Measurements from ENCODE around the gene RABAC1. TPM values are rescaled to one million over a fixed set of nuclear protein-coding genes. Genes with fewer than 3 reads are reported as not detected.
"Not testable (repeated sequence)": the region's sequence is repeated elsewhere in the genome, so short reads cannot be mapped to it uniquely, and the experiment has no call there.

Gene RABAC1
- total and polyA plus RNA-seq, 3 experiments from 2014 or later: 74.7 to 220 (median 83.3) TPM

DNA sequence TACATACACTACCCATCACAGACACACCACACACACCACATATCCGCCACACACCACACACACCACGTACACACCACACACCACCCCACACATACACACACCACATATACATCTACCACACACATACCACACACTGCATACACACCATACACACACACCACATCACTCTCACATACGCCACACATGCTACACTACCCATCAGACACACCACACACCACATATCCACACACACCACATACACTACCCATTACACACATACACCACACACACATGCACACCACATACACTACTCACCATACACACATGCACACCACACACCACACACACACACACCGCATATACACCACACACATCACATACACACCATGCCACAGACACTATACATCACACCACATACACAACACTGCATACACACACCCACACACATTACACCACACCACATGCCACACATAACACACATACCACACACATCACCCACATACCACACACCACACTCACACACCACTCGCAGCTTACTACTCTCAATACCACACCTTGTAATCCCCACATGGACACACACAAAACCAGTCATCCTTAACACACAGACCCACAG, 40.4 kb downstream of the RABAC1 start:
- Mint-ChIP-seq H3K4me3 (no peak overlapping the region), H3K27me3 (peaks cover 15 to 21% of the 10 kb centered on the region in 2 donors)

DNA sequence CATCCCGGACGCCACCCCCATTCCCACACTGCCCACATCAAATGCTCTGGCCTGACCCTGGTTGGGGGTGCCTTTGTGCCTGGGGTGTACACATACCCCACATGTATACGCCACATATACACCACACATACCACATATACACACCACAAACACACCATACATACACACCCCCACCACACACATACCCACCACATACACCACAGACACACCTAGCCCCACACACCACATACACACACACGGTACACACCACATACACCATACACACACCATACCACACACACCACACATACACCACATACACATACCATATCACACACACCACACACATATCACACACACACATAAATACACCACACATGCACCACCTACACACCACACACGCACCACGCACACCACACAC, 41.0 kb downstream of the RABAC1 start:
- no peak overlapping the region for H3K27ac Mint-ChIP-seq
- Histone ChIP-seq H3K27ac (ENCODE audit: low read depth, low read length) (no peak overlapping the region), H3K4me1 (ENCODE audit: insufficient read depth, low read length) (peaks cover 42% of the 10 kb centered on the region), H3K27me3 (ENCODE audit: insufficient read depth, low read length, poor library complexity, severe bottlenecking) (peaks cover 36% of the 10 kb centered on the region), H3K36me3 (ENCODE audit: insufficient read depth, low read length) (no peaks in the 10 kb centered on the region), H3K4me3 (ENCODE audit: low read length) (no peak overlapping the region), H3K9me3 (ENCODE audit: low read length) (no peaks in the 10 kb centered on the region)
- no peak for DNase-seq
- peaks cover 15 to 25% (median 15%) of the 10 kb centered on the region in 3 donors for H3K4me1 Mint-ChIP-seq
- H3K9me3 Mint-ChIP-seq: no peaks in the 10 kb centered on the region
- H3K27me3 Mint-ChIP-seq: peaks cover 15 to 20% of the 10 kb centered on the region in 2 donors
- no peaks in the 10 kb centered on the region for H3K36me3 Mint-ChIP-seq
- ChIA-PET CTCF (no interaction called here), POLR2A (no interaction called here)
- H3K4me3 Mint-ChIP-seq: no peak overlapping the region

More for the DNA sequence above, 40.4 kb downstream of the RABAC1 start:
- H3K4me1 ChIP-seq (ENCODE audit: insufficient read depth, low read length): peaks cover 36% of the 10 kb centered on the region
- no peak overlapping the region for H3K27ac ChIP-seq (ENCODE audit: low read depth, low read length)
- H3K36me3 Mint-ChIP-seq: no peaks in the 10 kb centered on the region
- H3K27me3 ChIP-seq (ENCODE audit: insufficient read depth, low read length, poor library complexity, severe bottlenecking): peaks cover 30% of the 10 kb centered on the region
- POLR2A ChIA-PET: no interaction called here
- H3K9me3 ChIP-seq (ENCODE audit: low read length): no peaks in the 10 kb centered on the region
- CTCF ChIA-PET: interaction anchor here (1.3 kb wide), 1 partner anchor 15 kb away, joined by 4 read pairs; no protein-coding TSS in a partner anchor
- H3K4me3 ChIP-seq (ENCODE audit: low read length): no peak overlapping the region
- DNase-seq: no peak
- no peak overlapping the region for H3K27ac Mint-ChIP-seq
- H3K36me3 ChIP-seq (ENCODE audit: insufficient read depth, low read length): no peaks in the 10 kb centered on the region
- H3K9me3 Mint-ChIP-seq: no peaks in the 10 kb centered on the region
- peaks cover 14 to 22% (median 16%) of the 10 kb centered on the region in 3 donors for H3K4me1 Mint-ChIP-seq

DNA sequence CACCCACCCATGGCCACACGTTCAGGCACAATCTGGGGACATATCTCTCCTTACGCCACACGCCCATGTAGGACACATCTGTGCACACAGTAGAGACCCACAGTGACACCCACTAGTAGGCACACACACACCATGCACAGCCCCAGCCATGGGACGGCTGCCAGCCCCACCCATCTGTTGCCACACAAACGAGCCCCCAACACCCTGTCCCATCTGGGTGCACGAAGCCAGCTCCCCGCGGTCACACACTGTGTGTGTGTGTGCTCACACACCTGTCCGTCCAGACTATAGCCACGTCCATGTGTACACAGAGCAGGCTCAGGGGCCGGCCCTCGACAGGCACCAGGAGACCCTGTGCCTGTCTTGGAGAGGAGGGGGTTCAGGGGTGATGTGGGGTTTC, 41.4 kb downstream of the RABAC1 start:
- Mint-ChIP-seq H3K4me1 (peaks cover 15 to 27% (median 15%) of the 10 kb centered on the region in 3 donors), H3K4me3 (no peak overlapping the region), H3K27ac (no peak overlapping the region), H3K36me3 (no peaks in the 10 kb centered on the region), H3K27me3 (peaks cover 15 to 18% of the 10 kb centered on the region in 2 donors), H3K9me3 (no peaks in the 10 kb centered on the region)
- ChIA-PET POLR2A (no interaction called here), CTCF (no interaction called here)
- H3K4me3 ChIP-seq (ENCODE audit: low read length): no peak overlapping the region
- no peaks in the 10 kb centered on the region for H3K9me3 ChIP-seq (ENCODE audit: low read length)
- peaks cover 42% of the 10 kb centered on the region for H3K4me1 ChIP-seq (ENCODE audit: insufficient read depth, low read length)
- no peak for DNase-seq
- H3K27ac ChIP-seq (ENCODE audit: low read depth, low read length): no peak overlapping the region
- no peaks in the 10 kb centered on the region for H3K36me3 ChIP-seq (ENCODE audit: insufficient read depth, low read length)
- H3K27me3 ChIP-seq (ENCODE audit: insufficient read depth, low read length, poor library complexity, severe bottlenecking): peaks cover 36% of the 10 kb centered on the region

DNA sequence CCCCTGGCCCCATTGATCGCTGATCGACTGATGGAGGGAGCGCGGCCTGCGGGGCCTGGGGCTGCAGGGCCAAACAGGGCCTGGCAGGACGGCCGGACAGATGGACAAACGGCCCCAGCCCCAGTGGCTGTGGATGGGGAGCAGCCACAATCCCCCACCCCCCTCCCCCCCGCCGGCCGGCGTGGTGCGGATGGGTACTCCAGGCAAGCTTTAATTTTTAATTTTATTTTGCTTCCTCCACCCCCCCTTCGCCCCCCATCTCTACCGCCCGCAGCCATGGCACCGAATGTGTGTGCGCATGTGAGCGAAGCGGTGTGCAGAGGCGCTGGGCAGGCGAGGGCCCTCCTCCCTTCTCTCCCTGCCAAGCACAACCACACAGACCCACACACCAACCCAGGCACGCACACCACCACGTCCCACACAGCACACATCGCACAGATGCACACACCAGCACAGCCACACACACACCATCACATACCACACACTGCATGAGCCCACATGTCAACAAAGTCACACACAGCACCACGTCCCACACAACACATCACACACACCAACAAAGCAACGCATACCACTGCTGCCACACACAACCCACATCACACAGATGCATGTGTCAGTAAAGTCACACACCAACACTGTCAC, 43.2 kb downstream of the RABAC1 start:
- H3K4me1 ChIP-seq (ENCODE audit: insufficient read depth, low read length): peaks cover 51% of the 10 kb centered on the region
- Mint-ChIP-seq H3K4me1 (peaks cover 24 to 35% (median 29%) of the 10 kb centered on the region in 3 donors), H3K4me3 (no peak overlapping the region), H3K27ac (no peak overlapping the region), H3K36me3 (no peaks in the 10 kb centered on the region), H3K9me3 (no peaks in the 10 kb centered on the region), H3K27me3 (peaks cover 8 to 19% of the 10 kb centered on the region in 2 donors)
- ChIA-PET POLR2A (interaction anchor here (0.6 kb wide), 1 partner anchor 42 kb away, joined by 4 read pairs; no protein-coding TSS in a partner anchor), CTCF (no interaction called here)
- H3K9me3 ChIP-seq (ENCODE audit: low read length): no peaks in the 10 kb centered on the region
- DNase-seq: no peak
- peak overlapping the region; percentile 25 for H3K4me3 ChIP-seq (ENCODE audit: low read length)
- H3K36me3 ChIP-seq (ENCODE audit: insufficient read depth, low read length): no peaks in the 10 kb centered on the region
- no peak overlapping the region for H3K27ac ChIP-seq (ENCODE audit: low read depth, low read length)
- peaks cover 36% of the 10 kb centered on the region for H3K27me3 ChIP-seq (ENCODE audit: insufficient read depth, low read length, poor library complexity, severe bottlenecking)

DNA sequence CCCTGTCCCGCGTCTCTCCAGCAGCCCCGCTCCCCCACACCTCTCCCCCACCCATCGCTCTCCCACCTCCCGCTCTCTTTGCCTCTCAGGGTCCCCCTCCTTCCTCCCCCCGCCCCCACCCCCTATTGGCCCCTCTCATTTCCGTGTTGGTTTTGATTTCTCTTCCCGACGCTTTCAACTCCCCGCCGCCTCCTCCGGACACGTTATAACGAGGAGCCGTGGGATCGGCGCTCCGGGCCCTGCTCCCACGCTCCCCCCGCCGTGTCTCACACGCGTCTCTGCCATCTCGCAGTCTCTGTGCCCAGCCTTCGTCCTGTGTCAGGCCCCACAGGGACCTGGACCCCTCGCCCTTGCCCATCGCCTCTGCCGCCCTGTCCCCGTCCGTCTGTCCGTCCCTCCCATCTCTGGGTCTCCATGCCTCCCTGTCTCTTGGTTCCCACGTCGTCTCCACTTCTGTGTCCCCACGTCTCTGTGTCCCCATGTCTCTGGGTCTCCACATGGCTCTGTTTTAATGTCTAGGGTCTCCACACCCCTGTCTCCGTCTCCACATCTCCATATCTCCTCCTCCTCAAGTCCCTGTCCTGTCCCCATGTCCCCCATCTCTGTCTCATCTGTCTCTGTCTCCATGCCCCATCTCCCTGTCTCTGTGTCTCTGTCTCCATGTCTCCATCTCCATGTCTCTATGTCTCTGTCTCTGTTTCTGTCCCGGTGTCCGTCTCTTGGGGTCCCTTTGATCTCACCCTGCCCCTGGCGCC, 43.9 kb downstream of the RABAC1 start:
- peak overlapping the region in 1 of 7 donors; percentile 30 for H3K4me3 Mint-ChIP-seq
- DNase-seq: no peak
- no peak overlapping the region for H3K27ac Mint-ChIP-seq
- ChIA-PET POLR2A (no interaction called here), CTCF (no interaction called here)
- Histone ChIP-seq H3K27ac (ENCODE audit: low read depth, low read length) (no peak overlapping the region), H3K27me3 (ENCODE audit: insufficient read depth, low read length, poor library complexity, severe bottlenecking) (peaks cover 36% of the 10 kb centered on the region), H3K9me3 (ENCODE audit: low read length) (no peaks in the 10 kb centered on the region), H3K4me3 (ENCODE audit: low read length) (peak overlapping the region; percentile 25), H3K4me1 (ENCODE audit: insufficient read depth, low read length) (peaks cover 55% of the 10 kb centered on the region), H3K36me3 (ENCODE audit: insufficient read depth, low read length) (no peaks in the 10 kb centered on the region)
- peaks cover 8 to 19% of the 10 kb centered on the region in 2 donors for H3K27me3 Mint-ChIP-seq
- H3K36me3 Mint-ChIP-seq: no peaks in the 10 kb centered on the region
- no peaks in the 10 kb centered on the region for H3K9me3 Mint-ChIP-seq
- H3K4me1 Mint-ChIP-seq: peaks cover 31 to 42% (median 35%) of the 10 kb centered on the region in 3 donors

DNA sequence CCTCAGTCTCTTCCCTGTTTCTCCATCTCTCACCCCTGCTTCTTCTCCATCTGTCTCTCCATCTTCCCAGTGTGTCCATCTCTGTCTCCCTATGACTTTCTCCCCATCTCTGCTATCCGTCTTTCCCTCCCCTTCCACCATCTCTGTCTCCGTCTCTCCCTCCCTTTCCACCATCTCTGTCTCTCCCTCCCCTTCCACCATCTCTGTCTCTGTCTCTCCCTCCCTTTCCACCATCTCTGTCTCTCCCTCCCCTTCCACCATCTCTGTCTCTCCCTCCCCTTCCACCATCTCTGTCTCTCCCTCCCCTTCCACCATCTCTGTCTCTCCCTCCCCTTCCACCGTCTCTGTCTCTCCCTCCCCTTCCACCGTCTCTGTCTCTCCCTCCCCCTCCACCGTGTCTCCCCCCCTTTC, 44.7 kb downstream of the RABAC1 start:
- POLR2A ChIA-PET; H3K9me3 Mint-ChIP-seq; CTCF ChIA-PET; H3K36me3 ChIP-seq (ENCODE audit: insufficient read depth, low read length); DNase-seq; H3K27ac ChIP-seq (ENCODE audit: low read depth, low read length); H3K36me3 Mint-ChIP-seq; H3K4me3 ChIP-seq (ENCODE audit: low read length); H3K9me3 ChIP-seq (ENCODE audit: low read length): not testable (repeated sequence)
- H3K27me3 ChIP-seq (ENCODE audit: insufficient read depth, low read length, poor library complexity, severe bottlenecking): peaks cover 36% of the 10 kb centered on the region
- peak overlapping the region in 2 of 8 donors; percentile 34 to 61 for H3K27ac Mint-ChIP-seq
- H3K4me1 ChIP-seq (ENCODE audit: insufficient read depth, low read length): peaks cover 55% of the 10 kb centered on the region
- H3K4me3 Mint-ChIP-seq: peak overlapping the region in 2 of 7 donors; percentile 28 to 34
- H3K27me3 Mint-ChIP-seq: peaks cover 8 to 19% of the 10 kb centered on the region in 2 donors
- peaks cover 34 to 46% (median 35%) of the 10 kb centered on the region in 3 donors for H3K4me1 Mint-ChIP-seq

DNA sequence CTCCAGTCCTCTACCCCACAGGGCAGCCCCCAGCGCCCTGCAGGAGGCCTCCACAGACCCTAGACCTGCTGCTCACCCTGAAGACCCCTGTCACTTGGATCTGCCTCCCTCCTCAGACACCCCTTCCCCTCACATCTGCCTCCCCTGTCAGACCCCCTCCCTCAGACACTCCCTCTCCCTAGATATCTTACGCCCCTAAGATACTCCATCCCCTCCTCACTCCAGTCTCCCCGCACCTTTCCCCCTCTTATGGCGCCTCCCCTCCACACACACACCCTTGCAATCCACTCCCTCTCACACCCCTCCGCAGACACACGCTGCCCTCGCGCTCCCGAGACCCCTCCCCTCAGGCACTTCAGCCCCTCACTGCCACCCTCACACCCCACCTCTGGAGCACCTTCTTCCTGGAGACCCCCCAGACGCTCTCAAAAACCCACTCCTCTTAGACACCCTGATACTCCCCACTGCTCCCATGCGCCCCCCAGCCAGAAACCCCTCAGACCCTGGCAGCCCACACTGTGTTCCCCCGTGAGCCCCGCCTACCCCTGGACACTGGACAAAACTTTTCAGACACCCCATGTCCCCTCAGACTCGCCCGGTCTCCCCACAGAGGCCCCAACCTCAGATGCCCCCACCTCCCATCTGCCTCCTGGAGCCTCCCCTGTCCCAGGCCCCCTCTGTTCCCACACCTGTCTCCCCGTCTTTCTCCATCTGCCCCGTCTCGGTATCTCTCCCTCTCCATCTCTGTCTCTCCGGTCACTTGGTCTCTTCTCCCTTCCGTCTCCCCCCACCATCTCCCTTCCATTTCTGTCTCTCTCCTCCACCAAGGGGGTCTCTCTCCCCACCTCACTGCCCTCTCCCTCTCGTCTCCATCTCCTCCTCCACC, 45.3 kb downstream of the RABAC1 start:
- Histone ChIP-seq H3K4me1 (ENCODE audit: insufficient read depth, low read length) (peaks cover 55% of the 10 kb centered on the region), H3K27me3 (ENCODE audit: insufficient read depth, low read length, poor library complexity, severe bottlenecking) (peaks cover 36% of the 10 kb centered on the region), H3K36me3 (ENCODE audit: insufficient read depth, low read length) (no peaks in the 10 kb centered on the region), H3K4me3 (ENCODE audit: low read length) (no peak overlapping the region), H3K9me3 (ENCODE audit: low read length) (no peaks in the 10 kb centered on the region), H3K27ac (ENCODE audit: low read depth, low read length) (no peak overlapping the region)
- Mint-ChIP-seq H3K9me3 (no peaks in the 10 kb centered on the region), H3K4me1 (peaks cover 35 to 53% (median 37%) of the 10 kb centered on the region in 3 donors), H3K27me3 (peaks cover 8 to 19% of the 10 kb centered on the region in 2 donors), H3K4me3 (peak overlapping the region in 5 of 7 donors; percentile 28 to 50 (median 30)), H3K36me3 (peaks cover 0 to 4% (median 0%) of the 10 kb centered on the region in 3 donors), H3K27ac (peak overlapping the region in 2 of 8 donors; percentile 34 to 61)
- no peak for DNase-seq
- ChIA-PET CTCF (no interaction called here), POLR2A (no interaction called here)

Measured in CD8-positive, alpha-beta memory T cell (primary cell).